NCI-H146 treated with DMSO at 0.1 percent for 48 hours (cell line): ENCODE results near the gene ITGAX.
"Not testable (repeated sequence)": the region's sequence is repeated elsewhere in the genome, so short reads cannot be mapped to it uniquely, and the experiment has no call there.

Experiments
- DNase-seq: peaks from one replicate; lab custom pipeline; 2025; ENCODE audit not compliant: unreplicated experiment; lab: John Stamatoyannopoulos, UW

Gene ITGAX

GRCh38 chr16:31354394-31355291 is at the start of gene ITGAX:
TSS of gene ITGAX (plus strand) at chr16:31355176. CDS start at chr16:31355255, 79 bp downstream.
- DNase-seq = no peak

- DNase-seq = no peak
Observed at GRCh38 chr16:31305219-31305618, 49.8 kb upstream of the ITGAX start.

- DNase-seq = not testable (repeated sequence)
Observed at GRCh38 chr16:31308381-31308780, 46.6 kb upstream of the ITGAX start.

GRCh38 chr16:31322500-31322899 is 32.5 kb upstream of the ITGAX start:
- DNase-seq = no peak

GRCh38 chr16:31323959-31324629 is 30.9 kb upstream of the ITGAX start:
- DNase-seq = no peak

- no peak for DNase-seq
Observed at GRCh38 chr16:31325171-31325570, 29.8 kb upstream of the ITGAX start.

- DNase-seq = no peak
Observed at GRCh38 chr16:31327646-31328225, 27.2 kb upstream of the ITGAX start.

- DNase-seq = no peak
Observed at GRCh38 chr16:31328322-31329052, 26.5 kb upstream of the ITGAX start.

GRCh38 chr16:31329671-31330552 is 25.1 kb upstream of the ITGAX start:
- no peak for DNase-seq

GRCh38 chr16:31330553-31330890 is 24.5 kb upstream of the ITGAX start:
- no peak for DNase-seq

- no peak for DNase-seq
Observed at GRCh38 chr16:31331141-31331764, 23.7 kb upstream of the ITGAX start.

- DNase-seq = no peak
Observed at GRCh38 chr16:31331807-31332301, 23.1 kb upstream of the ITGAX start.

GRCh38 chr16:31332544-31332943 is 22.4 kb upstream of the ITGAX start:
- DNase-seq = no peak

GRCh38 chr16:31333686-31334649 is 21.0 kb upstream of the ITGAX start:
- no peak for DNase-seq

- no peak for DNase-seq
Observed at GRCh38 chr16:31334934-31335333, 20.0 kb upstream of the ITGAX start.

- no peak for DNase-seq
Observed at GRCh38 chr16:31335431-31335830, 19.5 kb upstream of the ITGAX start.

GRCh38 chr16:31338166-31338685 is 16.8 kb upstream of the ITGAX start:
- DNase-seq = not testable (repeated sequence)

GRCh38 chr16:31344712-31345111 is 10.3 kb upstream of the ITGAX start:
- DNase-seq = no peak
